ENCODE measurements around the gene AGAP5.

DNA sequence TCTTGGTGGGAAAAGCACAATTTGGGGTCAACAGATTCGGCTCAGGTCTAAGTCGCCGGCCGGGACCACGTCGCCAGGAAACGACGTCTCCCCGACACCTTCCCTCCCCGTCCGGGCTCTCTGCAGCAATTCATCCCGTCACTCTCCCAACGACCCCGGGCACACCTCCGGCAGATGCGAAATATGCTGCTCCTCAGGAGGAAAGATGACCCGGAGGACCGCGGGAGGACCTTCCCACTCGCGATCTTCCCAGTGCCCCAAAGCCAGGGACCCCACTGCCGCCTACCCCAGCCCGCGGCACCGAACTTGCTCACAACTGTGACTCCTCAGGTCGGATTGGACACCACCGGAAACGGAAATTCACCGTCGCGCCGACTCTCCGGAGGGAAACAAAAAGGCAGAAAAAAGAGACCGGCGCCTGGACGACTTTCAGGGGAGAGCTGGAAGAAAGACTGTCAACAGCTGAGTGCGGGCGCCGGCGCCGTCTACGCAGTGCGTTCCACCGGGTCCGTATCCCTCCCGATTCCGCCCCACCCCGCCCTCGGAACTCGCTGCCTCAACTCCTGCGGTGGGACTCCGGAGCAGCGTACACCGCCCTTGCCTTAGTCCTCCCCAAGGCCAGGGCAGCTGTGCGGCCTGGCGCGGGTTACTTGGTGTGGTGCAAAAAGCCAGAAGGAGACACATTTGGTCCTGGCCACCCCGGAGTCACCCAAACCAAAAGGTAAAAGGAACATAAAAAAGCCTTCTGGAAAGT is 32.4 kb upstream of the AGAP5 start:
- TF ChIP-seq, protein P1, sequence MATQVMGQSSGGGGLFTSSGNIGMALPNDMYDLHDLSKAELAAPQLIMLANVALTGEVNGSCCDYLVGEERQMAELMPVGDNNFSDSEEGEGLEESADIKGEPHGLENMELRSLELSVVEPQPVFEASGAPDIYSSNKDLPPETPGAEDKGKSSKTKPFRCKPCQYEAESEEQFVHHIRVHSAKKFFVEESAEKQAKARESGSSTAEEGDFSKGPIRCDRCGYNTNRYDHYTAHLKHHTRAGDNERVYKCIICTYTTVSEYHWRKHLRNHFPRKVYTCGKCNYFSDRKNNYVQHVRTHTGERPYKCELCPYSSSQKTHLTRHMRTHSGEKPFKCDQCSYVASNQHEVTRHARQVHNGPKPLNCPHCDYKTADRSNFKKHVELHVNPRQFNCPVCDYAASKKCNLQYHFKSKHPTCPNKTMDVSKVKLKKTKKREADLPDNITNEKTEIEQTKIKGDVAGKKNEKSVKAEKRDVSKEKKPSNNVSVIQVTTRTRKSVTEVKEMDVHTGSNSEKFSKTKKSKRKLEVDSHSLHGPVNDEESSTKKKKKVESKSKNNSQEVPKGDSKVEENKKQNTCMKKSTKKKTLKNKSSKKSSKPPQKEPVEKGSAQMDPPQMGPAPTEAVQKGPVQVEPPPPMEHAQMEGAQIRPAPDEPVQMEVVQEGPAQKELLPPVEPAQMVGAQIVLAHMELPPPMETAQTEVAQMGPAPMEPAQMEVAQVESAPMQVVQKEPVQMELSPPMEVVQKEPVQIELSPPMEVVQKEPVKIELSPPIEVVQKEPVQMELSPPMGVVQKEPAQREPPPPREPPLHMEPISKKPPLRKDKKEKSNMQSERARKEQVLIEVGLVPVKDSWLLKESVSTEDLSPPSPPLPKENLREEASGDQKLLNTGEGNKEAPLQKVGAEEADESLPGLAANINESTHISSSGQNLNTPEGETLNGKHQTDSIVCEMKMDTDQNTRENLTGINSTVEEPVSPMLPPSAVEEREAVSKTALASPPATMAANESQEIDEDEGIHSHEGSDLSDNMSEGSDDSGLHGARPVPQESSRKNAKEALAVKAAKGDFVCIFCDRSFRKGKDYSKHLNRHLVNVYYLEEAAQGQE (IDR thresholded peaks at IDR 0.05; ENCODE audit: insufficient read depth in 1 of 2, low read depth in 2 of 2, low read length in 2 of 2) = 0 out of 4 replicates have a peak, but pooled peaks of 1 of the 2 experiments have one; percentile 50
- TF ChIP-seq SIN3A (IDR thresholded peaks at IDR 0.05; ENCODE audit: borderline replicate concordance, insufficient read depth, low read length) = peak; percentile 28; the same call in 1 of the 2 replicates

Data from PFSK-1 (cell line).